ENCODE measurements around the gene PGF.

PGF gene

GRCh38 chr14:74898694-74899093, 56.7 kb downstream of the PGF start:
- DNase-seq (ENCODE audit: low read depth): no peak

- DNase-seq (ENCODE audit: low read depth): no peak
These were observed 57.3 kb downstream of the PGF start for GRCh38 chr14:74898083-74898482.

GRCh38 chr14:74897642-74898041, 57.8 kb downstream of the PGF start:
- no peak for DNase-seq (ENCODE audit: low read depth)

GRCh38 chr14:74896400-74896799, 59.0 kb downstream of the PGF start:
- DNase-seq (ENCODE audit: low read depth): no peak

GRCh38 chr14:74893614-74894091, 61.7 kb downstream of the PGF start:
- DNase-seq (ENCODE audit: low read depth): no peak

GRCh38 chr14:74892745-74893144, 62.7 kb downstream of the PGF start:
- DNase-seq (ENCODE audit: low read depth): no peak

GRCh38 chr14:74891870-74892269, 63.5 kb downstream of the PGF start:
- no peak for DNase-seq (ENCODE audit: low read depth)

Data from stimulated activated CD8-positive, alpha-beta memory T cell treated with anti-CD3 and anti-CD28 coated beads, Interleukin-12 subunit alpha, Interleukin-12 subunit beta, amount 100 ng/mL, for 1 hour (primary cell).